Fibroblast of pulmonary artery (primary cell): ENCODE measurements around the gene ARHGAP33.
"Not testable (repeated sequence)": the region's sequence is repeated elsewhere in the genome, so short reads cannot be mapped to it uniquely, and the experiment has no call there.

ENCODE experiments used
- DNase-seq: peaks from one replicate; pipeline ENCODE4 v3.0.0-alpha.2; 2010; ENCODE audit warnings: low read depth
- H3K4me3 ChIP-seq: replicated peaks from 2 replicates; pipeline ENCODE4 v1.5.1; 2011; ENCODE audit warnings: low read depth, mild to moderate bottlenecking, control low read depth, low read length, moderate library complexity
- CTCF ChIP-seq: IDR thresholded peaks from 2 replicates; pipeline ENCODE4 v1.5.1; 2011; ENCODE audit warnings: mild to moderate bottlenecking, control low read depth, low read length, inconsistent platforms; ENCODE audit errors: missing control alignments

ARHGAP33 gene

GRCh38 chr19:35789978-35790944 lies 14.9 kb downstream of the ARHGAP33 start:
- TF ChIP-seq CTCF, result no peak
- no peak for DNase-seq
- no peak overlapping the region for H3K4me3 ChIP-seq

GRCh38 chr19:35790981-35791813 lies 15.8 kb downstream of the ARHGAP33 start:
- no peak for TF ChIP-seq CTCF
- H3K4me3 ChIP-seq, result no peak overlapping the region
- no peak for DNase-seq

GRCh38 chr19:35791814-35792279 lies 16.5 kb downstream of the ARHGAP33 start:
- H3K4me3 ChIP-seq, result no peak overlapping the region
- no peak for TF ChIP-seq CTCF
- DNase-seq, result no peak

- TF ChIP-seq CTCF, result no peak
- no peak overlapping the region for H3K4me3 ChIP-seq
- DNase-seq, result no peak
Measured at GRCh38 chr19:35792312-35792711, 16.9 kb downstream of the ARHGAP33 start.

GRCh38 chr19:35792888-35793287 lies 17.5 kb downstream of the ARHGAP33 start:
- no peak for DNase-seq
- no peak for TF ChIP-seq CTCF
- H3K4me3 ChIP-seq, result no peak overlapping the region

- DNase-seq, result peak; percentile 15
- no peak for TF ChIP-seq CTCF
Measured at GRCh38 chr19:35793381-35794165, 18.2 kb downstream of the ARHGAP33 start.

GRCh38 chr19:35795564-35795963 lies 20.2 kb downstream of the ARHGAP33 start:
- not testable (repeated sequence) for DNase-seq

More at GRCh38 chr19:35793381-35794165, 18.2 kb downstream of the ARHGAP33 start:
- H3K4me3 ChIP-seq, result no peak overlapping the region

More at GRCh38 chr19:35795564-35795963, 20.2 kb downstream of the ARHGAP33 start:
- H3K4me3 ChIP-seq, result not testable (repeated sequence)
